WERI-Rb-1 (cell line): ENCODE measurements around the gene TNFRSF21.

Experiments used
- DNase-seq: peaks from one replicate; pipeline ENCODE4 v3.0.0-alpha.2; 2020
- H3K27ac ChIP-seq: fragments of 250-450 bp; sonication (Bioruptor Pico); 2 replicates; pipeline ENCODE4 v1.5.1; 2020; ENCODE audit warnings: mild to moderate bottlenecking, moderate library complexity
- H3K27me3 ChIP-seq: fragments of 250-450 bp; sonication (Bioruptor Pico); 2 replicates; pipeline ENCODE4 v1.5.1; 2021; ENCODE audit warnings: mild to moderate bottlenecking, low read depth, moderate library complexity; ENCODE audit not compliant: insufficient read depth, severe bottlenecking
- H3K36me3 ChIP-seq: fragments of 250-450 bp; sonication (Bioruptor Pico); 2 replicates; pipeline ENCODE4 v1.5.1; 2020; ENCODE audit warnings: mild to moderate bottlenecking, moderate library complexity
- H3K4me3 ChIP-seq: 2 replicates; pipeline ENCODE4 v1.5.1; 2011; ENCODE audit warnings: low read depth, mild to moderate bottlenecking, control low read depth, low read length
- H3K9me3 ChIP-seq: fragments of 250-450 bp; sonication (Bioruptor Pico); 2 replicates; pipeline ENCODE4 v1.5.1; 2021; ENCODE audit warnings: mild to moderate bottlenecking, moderate library complexity; ENCODE audit not compliant: severe bottlenecking
- TF ChIP-seq, protein P1 (sequence below): IDR thresholded peaks from 2 replicates; pipeline ENCODE4 v1.5.1; 2011; ENCODE audit warnings: low read depth, mild to moderate bottlenecking, control low read depth, inconsistent platforms, low read length

TNFRSF21 gene

GRCh38 chr6:47221565-47221964 lies 88.1 kb downstream of the TNFRSF21 start:
- no peaks in the 10 kb centered on the region for H3K36me3 ChIP-seq
- no peak for DNase-seq
- TF ChIP-seq, protein P1, sequence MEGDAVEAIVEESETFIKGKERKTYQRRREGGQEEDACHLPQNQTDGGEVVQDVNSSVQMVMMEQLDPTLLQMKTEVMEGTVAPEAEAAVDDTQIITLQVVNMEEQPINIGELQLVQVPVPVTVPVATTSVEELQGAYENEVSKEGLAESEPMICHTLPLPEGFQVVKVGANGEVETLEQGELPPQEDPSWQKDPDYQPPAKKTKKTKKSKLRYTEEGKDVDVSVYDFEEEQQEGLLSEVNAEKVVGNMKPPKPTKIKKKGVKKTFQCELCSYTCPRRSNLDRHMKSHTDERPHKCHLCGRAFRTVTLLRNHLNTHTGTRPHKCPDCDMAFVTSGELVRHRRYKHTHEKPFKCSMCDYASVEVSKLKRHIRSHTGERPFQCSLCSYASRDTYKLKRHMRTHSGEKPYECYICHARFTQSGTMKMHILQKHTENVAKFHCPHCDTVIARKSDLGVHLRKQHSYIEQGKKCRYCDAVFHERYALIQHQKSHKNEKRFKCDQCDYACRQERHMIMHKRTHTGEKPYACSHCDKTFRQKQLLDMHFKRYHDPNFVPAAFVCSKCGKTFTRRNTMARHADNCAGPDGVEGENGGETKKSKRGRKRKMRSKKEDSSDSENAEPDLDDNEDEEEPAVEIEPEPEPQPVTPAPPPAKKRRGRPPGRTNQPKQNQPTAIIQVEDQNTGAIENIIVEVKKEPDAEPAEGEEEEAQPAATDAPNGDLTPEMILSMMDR = no peak

DNA sequence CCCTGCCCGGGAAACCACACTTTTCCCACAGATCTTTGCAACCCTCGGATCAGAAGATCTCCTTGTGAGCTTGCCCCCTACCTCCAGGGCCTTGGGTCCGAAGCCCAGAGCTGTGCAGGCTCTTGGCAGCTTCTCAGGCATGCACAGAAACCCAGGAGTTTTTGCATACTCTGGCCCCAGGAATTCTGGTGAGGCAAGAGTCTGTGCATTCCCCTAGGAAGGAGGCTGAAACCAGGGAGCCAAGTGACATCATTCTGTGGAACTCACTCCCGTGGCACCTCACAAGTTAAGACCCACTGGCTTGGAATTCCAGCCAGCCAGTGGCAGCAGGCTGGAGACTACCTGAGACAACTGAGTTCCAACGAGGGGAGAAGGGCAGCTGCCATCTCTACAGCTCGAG lies 100.1 kb downstream of the TNFRSF21 start:
- Histone ChIP-seq H3K9me3 (no peaks in the 10 kb centered on the region), H3K27me3 (no peaks in the 10 kb centered on the region), H3K36me3 (no peaks in the 10 kb centered on the region), H3K27ac (no peak overlapping the region), H3K4me3 (no peak overlapping the region)
- no peak for DNase-seq
- TF ChIP-seq, protein P1 = no peak

More at GRCh38 chr6:47221565-47221964, 88.1 kb downstream of the TNFRSF21 start:
- Histone ChIP-seq H3K27me3 (no peaks in the 10 kb centered on the region), H3K27ac (no peak overlapping the region), H3K9me3 (no peaks in the 10 kb centered on the region), H3K4me3 (no peak overlapping the region)

DNA sequence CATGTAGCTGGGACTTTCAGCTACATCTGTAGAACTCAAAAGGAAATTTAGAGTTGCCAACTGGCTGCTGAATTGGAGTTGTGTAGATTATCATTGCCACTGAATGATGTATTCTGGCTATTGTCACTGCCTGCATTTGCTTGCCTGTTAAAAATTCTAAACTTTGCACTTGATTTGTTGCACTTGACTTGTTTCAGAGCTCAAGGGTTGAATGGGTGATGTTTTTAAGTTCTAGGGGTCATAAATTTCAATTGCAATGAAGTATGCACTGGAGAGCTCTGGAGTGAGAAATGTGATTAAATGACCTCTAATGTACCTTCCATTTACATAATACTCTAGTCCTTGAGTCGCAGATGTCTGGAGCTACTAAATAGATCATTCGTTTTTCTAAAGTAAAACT lies 102.4 kb downstream of the TNFRSF21 start:
- DNase-seq = no peak
- Histone ChIP-seq H3K4me3 (no peak overlapping the region), H3K27me3 (no peaks in the 10 kb centered on the region), H3K36me3 (no peaks in the 10 kb centered on the region), H3K9me3 (no peaks in the 10 kb centered on the region), H3K27ac (no peak overlapping the region)
- TF ChIP-seq, protein P1 = no peak

DNA sequence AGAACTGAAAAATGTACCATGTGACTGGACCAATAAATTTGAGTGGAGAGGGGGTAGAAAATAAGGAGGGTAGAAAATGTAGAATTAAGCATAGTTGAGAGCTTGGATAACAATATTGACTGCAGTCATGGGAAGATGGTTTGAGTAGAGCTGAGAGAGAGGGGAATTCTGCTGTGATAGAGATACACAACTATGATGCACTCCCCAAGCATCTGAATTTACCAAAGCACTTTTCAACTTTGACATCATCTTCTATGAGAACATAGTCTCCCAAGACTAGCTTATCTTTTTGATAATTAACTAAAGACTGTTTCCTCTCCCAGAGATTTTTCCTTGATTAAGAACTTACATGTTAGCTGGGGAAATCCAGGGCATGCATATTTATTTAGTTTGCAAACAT lies 103.1 kb downstream of the TNFRSF21 start:
- H3K9me3 ChIP-seq = no peaks in the 10 kb centered on the region
- no peak overlapping the region for H3K27ac ChIP-seq
- no peak overlapping the region for H3K4me3 ChIP-seq
- H3K27me3 ChIP-seq = no peaks in the 10 kb centered on the region
- DNase-seq = no peak
- H3K36me3 ChIP-seq = no peaks in the 10 kb centered on the region
- TF ChIP-seq, protein P1 = no peak

- Histone ChIP-seq H3K27ac (no peak overlapping the region), H3K9me3 (no peaks in the 10 kb centered on the region), H3K36me3 (no peaks in the 10 kb centered on the region), H3K27me3 (no peaks in the 10 kb centered on the region), H3K4me3 (no peak overlapping the region)
- DNase-seq = no peak
- TF ChIP-seq, protein P1 = no peak
Observed at GRCh38 chr6:47203938-47204611, 105.6 kb downstream of the TNFRSF21 start.
